GM12891 (cell line): ENCODE measurements around the gene MEGF10.

Source experiments
- DNase-seq: peaks from one replicate; pipeline ENCODE4 v3.0.0; 2011; ENCODE audit warnings: low spot score; ENCODE audit not compliant: insufficient read length
- FAIRE-seq: peaks from 2 replicates; lab custom pipeline; 2011; peaks lifted over from hg19 to GRCh38; lab: Jason Lieb, UNC
- PAX5 ChIP-seq: IDR thresholded peaks from 2 replicates; pipeline ENCODE4 v1.6.1; 2011; ENCODE audit warnings: low read length, moderate library complexity, mild to moderate bottlenecking; ENCODE audit not compliant: insufficient read depth, severe bottlenecking
- POLR2A ChIP-seq: IDR thresholded peaks from 2 replicates; pipeline ENCODE4 v1.6.1; 2011; ENCODE audit warnings: low read depth, low read length, control low read depth
- POLR2AphosphoS5 ChIP-seq: IDR thresholded peaks from 2 replicates; pipeline ENCODE4 v1.6.1; 2011; ENCODE audit warnings: low read depth, low read length, control low read depth
- POU2F2 ChIP-seq: IDR thresholded peaks from 2 replicates; pipeline ENCODE4 v1.6.1; 2011; ENCODE audit warnings: low read depth, mild to moderate bottlenecking, control low read depth, low read length, moderate library complexity
- SPI1 ChIP-seq: IDR thresholded peaks from 2 replicates; pipeline ENCODE4 v1.6.1; 2011; ENCODE audit warnings: low read depth, low read length, control low read depth
- TAF1 ChIP-seq: IDR thresholded peaks from 2 replicates; pipeline ENCODE4 v1.6.1; 2011; ENCODE audit warnings: low read depth, low read length, control low read depth

MEGF10 gene

DNA sequence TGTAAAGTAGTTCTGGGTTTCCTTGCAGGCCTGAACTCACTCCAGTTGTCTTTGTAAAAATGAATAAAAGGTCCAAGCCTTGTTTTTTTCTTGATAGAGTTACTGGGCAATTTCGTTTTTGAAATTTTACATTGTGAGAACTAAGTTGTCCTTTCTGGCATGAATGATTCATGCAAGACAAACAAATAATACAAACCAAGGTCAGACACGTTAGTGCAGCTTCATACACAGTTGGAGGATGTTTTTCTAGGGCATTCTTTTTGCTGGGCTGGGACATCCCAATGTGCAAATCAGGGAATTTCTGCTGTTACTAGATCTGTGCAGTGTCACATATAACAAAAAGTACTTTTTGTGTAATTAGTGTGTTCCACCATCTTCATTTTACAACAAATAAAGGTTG lies 96.0 kb downstream of the MEGF10 start:
- DNase-seq (no peak), FAIRE-seq (no peak)
- TF ChIP-seq PAX5: no peak
- no peak for TF ChIP-seq POLR2AphosphoS5
- TF ChIP-seq POU2F2: no peak

DNA sequence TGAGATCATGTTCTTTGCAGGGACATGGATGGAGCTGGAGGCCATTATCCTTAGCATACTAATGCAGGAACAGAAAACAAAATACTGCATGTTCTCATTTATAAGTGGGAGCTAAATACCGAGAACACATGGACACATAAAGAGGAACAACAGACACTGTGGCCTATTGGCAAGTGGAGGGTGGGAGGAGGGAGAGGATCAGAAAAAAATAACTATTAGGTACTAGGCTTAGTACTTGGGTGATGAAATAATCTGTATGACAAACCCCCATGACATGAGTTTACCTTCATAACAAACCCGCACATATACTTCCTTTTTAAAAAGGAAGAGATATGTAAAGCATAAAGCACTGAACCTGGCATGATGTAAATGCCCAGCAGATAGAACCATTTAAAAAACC lies 99.0 kb downstream of the MEGF10 start:
- no peak for TF ChIP-seq TAF1
- TF ChIP-seq PAX5: no peak
- no peak for TF ChIP-seq POLR2AphosphoS5
- TF ChIP-seq POU2F2: no peak
- TF ChIP-seq SPI1: no peak
- no peak for TF ChIP-seq POLR2A
- DNase-seq (no peak), FAIRE-seq (no peak)

DNA sequence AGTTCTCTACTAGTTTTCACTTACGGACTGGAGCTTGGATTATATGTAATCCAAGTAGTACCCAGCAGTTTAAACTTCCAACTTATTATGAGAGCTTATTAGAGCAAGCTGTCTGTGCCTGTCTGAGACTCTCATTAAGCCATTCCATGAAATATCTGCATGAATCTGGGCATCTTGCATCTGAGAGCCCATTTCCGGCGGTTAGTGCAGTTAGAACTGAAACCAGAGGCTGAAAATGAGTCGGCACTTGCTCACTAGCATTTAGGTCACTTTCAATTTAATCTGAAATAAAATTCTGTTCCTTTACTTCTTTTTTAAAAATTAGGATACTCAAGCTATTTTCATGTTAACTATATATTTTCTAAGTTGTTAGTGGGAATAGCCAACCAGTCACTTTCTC lies 102.2 kb downstream of the MEGF10 start:
- no peak for TF ChIP-seq POLR2AphosphoS5
- TF ChIP-seq SPI1: no peak
- no peak for TF ChIP-seq POLR2A
- no peak for TF ChIP-seq TAF1
- no peak for TF ChIP-seq POU2F2
- no peak for TF ChIP-seq PAX5
- DNase-seq (no peak), FAIRE-seq (no peak)

DNA sequence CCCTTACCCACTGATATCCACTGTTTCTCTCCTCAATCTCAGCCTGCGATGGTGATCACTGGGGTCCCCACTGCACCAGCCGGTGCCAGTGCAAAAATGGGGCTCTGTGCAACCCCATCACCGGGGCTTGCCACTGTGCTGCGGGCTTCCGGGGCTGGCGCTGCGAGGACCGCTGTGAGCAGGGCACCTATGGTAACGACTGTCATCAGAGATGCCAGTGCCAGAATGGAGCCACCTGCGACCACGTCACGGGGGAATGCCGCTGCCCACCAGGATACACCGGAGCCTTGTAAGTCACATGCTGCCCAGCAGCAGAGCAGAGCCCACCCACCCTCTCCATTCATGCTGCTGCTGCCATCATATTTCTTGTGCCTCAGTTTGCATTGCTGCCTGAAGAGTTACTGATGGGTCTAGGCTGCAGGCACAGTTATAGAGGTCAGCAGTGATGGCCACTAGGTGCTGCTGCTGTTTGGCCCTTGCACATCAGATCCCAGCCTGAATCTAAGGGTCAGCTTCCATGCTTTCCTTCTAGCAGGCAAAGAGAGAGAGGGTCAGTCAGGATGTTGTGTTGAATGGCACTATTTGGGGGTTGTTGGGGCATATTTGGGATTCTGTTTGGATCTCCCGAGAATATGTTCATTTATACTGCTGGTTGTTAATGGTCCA lies 106.0 kb downstream of the MEGF10 start:
- no peak for FAIRE-seq
- no peak for DNase-seq
- no peak for TF ChIP-seq PAX5
- no peak for TF ChIP-seq POLR2AphosphoS5
- TF ChIP-seq TAF1: no peak
- no peak for TF ChIP-seq POLR2A
- TF ChIP-seq SPI1: no peak
- TF ChIP-seq POU2F2: no peak

DNA sequence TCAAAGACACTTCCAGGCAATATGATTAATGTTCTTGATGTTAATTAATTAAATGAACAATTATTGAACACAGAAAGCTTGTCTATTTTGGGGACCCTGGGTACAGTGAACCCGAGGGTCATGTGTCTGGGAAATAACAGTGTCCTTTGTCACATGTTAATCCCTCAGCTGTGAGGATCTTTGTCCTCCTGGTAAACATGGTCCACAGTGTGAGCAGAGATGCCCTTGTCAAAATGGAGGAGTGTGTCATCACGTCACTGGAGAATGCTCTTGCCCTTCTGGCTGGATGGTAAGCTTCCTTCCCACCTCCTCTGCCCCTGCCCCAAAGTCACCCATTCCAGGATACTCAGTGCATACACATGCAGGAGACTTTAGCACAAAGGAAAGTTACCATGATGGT lies 107.9 kb downstream of the MEGF10 start:
- FAIRE-seq (no peak), DNase-seq (no peak)
- TF ChIP-seq TAF1 (no peak), POU2F2 (no peak), POLR2AphosphoS5 (no peak)

DNA sequence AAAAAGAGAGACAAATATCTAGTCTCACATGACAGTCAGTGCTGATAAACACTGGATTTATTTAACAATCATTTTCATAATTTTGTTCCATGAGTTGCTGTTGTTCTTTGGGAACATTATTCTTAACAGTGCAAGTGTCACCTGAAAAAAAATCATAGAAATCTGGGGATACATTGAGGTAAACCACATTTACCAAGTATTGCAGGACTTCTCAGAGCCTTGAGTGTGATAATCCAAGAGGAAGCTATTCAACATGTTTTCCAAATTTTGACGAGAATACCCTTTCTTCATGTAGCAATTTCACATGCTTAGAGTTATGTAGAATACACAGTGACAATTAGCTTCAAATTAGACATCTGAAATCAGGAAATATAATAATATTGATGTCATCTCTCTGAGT lies 108.5 kb downstream of the MEGF10 start:
- DNase-seq: no peak
- no peak for FAIRE-seq
- TF ChIP-seq POLR2A (no peak), POLR2AphosphoS5 (no peak), TAF1 (no peak), SPI1 (no peak), PAX5 (no peak), POU2F2 (no peak)

DNA sequence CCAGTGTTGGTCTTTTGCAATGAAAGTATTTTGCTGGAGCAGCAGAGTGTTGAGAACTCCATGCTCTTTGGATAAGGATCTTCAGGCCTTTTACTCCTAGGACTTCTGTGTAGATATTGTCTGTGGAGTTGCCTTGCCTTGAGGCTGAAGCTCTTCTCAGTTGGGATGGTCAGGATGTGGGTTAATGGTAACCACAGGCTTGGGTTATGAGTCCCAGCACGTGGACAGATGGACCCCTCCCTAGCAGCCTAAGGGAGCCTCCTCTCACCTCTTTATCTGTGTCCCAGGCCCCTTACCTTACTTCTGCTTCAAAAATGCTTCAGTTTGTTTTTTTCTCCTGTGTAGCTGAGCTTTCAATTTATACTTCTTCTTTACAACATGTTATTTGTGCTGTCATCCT lies 109.9 kb downstream of the MEGF10 start:
- DNase-seq (no peak), FAIRE-seq (no peak)
- TF ChIP-seq TAF1 (no peak), POLR2A (no peak), POLR2AphosphoS5 (no peak), PAX5 (no peak), SPI1 (no peak), POU2F2 (no peak)

DNA sequence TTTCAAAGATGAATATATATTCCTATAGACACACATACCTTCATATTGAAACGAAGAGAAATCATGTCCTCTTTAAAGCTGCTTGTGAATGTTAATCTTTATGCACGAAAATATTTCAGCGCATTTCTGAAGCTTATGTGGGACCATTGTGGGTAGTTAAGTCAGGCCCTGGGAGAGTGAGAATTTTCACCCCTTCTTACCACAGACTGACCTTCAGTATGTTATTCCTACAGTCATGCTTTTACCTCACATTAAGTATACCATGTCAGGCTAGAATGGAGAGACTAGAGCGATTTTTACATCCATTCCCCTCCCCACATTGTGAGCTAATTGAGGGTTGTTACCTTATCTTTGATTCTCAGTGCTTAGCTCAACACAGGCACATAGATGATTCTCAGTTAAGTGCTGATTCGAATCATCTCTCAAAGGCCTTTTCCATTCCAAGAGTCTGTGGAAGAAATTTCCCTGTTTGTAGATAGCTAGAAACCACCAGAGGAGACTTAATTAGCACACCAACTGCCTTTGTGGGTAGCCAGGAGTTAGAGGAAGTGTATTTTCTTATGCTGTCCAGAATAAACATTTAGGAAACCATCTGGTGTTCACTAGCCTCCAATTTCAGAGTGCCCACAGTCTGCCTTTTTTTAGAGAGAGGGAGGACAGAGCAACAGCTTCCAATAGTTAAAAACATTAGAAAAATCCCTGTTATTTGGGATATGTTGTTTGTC lies 110.5 kb downstream of the MEGF10 start:
- no peak for TF ChIP-seq POLR2AphosphoS5
- TF ChIP-seq SPI1: no peak
- no peak for TF ChIP-seq PAX5
- no peak for TF ChIP-seq POLR2A
- TF ChIP-seq TAF1: no peak
- TF ChIP-seq POU2F2: no peak
- DNase-seq (no peak), FAIRE-seq (no peak)

DNA sequence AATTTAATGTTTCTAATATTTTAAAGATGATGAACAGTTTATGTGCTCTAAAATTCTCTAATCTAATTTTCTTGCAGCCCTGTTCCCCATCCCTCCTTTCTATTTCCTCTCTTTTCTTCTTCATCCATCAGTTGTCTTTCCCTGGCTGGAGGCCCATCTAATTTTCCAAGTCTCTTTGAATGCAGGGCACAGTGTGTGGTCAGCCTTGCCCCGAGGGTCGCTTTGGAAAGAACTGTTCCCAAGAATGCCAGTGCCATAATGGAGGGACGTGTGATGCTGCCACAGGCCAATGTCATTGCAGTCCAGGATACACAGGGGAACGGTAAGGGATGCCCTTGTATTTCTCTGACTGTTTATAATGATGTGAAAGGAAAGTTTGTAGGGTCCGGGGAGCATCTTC lies 111.8 kb downstream of the MEGF10 start:
- TF ChIP-seq POLR2AphosphoS5 (no peak), TAF1 (no peak), SPI1 (no peak), POLR2A (no peak), POU2F2 (no peak), PAX5 (no peak)
- no peak for DNase-seq
- FAIRE-seq: no peak

DNA sequence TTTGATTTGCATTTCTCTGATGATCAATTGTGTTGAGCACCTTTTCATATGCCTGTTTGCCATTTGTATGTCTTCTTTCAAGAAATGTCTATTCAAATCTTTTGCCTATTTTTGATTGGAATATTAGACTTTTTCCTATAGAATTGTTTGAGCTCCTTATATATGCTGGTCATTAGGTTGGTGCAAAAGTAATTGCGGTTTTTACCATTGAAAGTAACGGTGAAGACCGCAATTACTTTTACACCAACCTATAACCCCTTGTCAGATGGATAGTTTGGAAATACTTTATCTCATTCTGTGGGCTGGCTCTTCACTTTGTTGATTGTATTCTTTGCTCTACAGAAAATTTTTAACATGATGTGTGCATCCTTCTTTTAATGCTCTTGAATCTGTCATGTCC lies 113.6 kb downstream of the MEGF10 start:
- DNase-seq (no peak), FAIRE-seq (no peak)
- TF ChIP-seq PAX5 (no peak), POU2F2 (no peak), TAF1 (no peak), SPI1 (no peak), POLR2AphosphoS5 (no peak), POLR2A (no peak)
